Suppressor macrophage treated with lipopolysaccharide for 4 hours (primary cell): ENCODE data around the gene NCOA6.
"Not testable (repeated sequence)": the region's sequence is repeated elsewhere in the genome, so short reads cannot be mapped to it uniquely, and the experiment has no call there.

Experiments
- DNase-seq: peaks from one replicate; pipeline ENCODE4 v3.0.0-alpha.2; 2020

The NCOA6 gene

DNA sequence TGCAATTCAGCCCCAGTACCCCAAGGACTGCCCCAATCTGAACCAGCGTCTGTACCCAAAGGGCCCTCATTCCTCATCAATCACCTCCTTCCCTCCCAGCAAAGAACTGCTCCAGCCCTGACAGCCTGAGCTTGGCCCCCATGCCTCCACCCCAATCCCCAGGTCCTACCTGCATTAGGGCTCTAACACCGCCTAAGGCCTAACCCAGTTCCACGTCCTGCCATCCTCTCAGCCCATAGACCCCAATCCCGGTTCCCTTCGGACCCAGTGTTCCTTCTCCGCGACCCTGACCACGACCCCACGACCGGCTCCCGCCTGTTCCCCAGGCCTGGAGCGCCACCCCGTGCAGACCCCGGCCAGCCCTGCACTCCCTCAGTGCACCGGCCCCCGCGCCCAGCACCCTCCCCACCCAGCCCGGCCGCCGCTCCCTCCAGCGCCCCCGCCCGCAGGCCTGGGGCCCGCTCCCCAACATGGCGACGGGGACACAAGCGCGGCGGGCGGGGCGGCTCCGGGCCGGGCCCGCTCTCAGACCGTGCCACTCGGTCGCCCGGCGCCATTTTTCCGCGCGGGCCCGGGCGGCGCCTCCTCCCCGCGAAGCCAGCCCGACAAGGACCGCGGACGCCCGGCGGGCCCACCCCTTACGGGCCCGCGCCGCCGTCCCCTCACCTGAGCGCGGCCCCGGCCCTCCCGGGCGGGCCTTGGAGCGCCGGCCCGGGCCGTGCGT lies 483 bp downstream of the NCOA6 start:
- DNase-seq = peak; percentile 67

DNA sequence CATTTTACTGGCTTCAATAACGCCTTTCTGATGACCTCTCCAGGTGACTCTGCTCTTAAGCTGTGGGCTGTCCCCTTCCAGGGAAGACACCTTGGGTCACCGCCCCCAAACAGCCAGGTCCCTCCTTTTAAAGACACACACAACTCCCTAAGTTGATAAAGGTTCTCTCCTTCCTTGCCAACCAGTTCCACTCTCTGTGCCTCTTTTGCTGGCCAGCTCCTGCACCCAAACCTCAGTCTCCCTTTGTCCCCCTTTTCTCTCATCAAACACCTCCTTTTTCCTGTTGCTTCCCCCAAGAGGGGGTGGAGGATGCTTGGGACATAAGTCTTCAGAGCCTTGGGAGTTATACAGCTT lies 1.0 kb downstream of the NCOA6 start:
- peak; percentile 48 for DNase-seq

DNA sequence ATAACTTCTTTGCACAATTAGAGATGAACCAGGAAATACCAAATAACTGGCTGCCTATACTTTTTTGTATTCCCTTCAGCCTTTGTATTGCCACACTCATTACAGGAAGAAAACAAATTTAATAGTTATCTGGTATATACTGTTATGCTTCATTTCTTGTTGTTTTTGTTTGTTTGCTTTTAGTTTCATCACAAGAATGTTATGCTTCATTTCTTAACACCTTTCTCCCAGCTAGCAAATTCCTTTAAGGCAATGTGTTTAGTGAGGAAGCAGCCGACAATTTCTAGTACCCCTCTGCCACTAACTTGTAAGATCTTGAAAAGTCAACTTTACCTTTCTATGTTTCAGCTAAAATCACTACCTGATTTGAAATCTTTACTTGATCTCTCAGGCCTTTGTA lies 1.4 kb downstream of the NCOA6 start:
- DNase-seq = no peak

DNA sequence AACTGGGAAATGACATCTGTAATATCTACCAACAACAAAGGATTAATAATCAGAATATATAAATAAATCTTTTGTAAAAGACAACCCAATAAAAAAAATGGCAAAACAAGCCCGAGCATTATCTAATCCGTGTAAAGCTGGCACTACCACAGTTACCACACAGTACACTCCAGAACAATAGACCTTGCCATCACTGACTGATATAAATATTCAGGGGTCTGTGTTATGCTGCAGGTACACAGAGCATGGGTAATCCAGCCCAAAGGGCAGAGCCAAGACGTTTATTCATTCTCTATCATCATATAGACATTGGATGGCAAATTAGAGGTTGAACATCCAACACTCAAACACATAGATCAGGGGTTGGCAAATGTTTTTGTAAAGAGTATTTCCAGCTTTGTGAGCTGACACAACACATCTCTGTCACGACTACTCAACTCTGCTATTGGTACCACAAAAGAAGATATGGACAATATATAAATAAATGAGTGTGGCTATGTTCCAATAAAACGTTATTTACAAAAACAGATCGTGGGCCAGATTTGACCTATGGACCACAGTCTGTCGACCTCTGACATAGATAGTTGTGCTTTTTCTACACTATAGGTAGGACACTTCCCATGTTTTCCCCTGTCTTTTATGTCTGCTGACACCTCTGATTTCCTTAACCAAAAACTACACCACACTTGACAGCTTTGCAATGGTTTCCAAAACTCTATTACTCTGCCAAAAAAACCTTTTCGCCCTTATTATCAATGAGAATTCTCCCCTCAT lies 4.5 kb downstream of the NCOA6 start:
- no peak for DNase-seq

DNA sequence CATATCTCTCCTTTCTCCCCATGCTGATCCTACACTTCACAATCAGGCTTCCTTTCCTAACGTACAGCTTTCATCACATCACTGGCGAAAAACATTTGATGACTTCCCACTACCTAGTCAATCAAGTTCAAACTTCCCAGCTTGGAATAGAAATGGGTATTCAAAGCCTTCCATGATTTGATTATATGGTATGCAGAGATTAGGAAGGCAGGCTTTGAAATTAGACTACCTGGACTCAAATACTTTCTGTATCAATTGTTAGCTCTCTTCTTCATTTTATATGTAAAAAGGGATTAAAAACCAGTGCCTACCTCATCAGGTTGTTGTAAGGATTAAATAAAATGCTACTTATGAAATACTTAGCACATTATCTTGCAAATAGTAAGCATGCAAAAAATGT lies 7.7 kb downstream of the NCOA6 start:
- DNase-seq = no peak

DNA sequence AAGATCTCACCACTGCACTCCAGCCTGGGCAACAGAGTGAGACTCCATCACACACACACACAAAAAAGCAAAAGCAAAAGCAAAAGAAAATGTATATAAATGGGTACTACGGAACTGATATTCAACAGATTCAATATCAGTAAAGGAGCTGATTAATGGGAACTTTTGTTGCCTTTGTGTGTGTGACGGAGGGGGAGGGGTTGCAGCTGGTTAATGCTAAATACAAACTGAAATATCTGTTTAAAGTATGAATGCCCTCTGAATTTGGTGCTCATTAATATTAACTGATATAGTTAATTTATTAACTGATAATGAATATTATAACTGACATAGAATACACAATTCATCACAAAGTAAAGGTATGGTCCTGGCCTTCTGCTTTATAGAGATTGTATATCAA lies 8.4 kb downstream of the NCOA6 start:
- no peak for DNase-seq

DNA sequence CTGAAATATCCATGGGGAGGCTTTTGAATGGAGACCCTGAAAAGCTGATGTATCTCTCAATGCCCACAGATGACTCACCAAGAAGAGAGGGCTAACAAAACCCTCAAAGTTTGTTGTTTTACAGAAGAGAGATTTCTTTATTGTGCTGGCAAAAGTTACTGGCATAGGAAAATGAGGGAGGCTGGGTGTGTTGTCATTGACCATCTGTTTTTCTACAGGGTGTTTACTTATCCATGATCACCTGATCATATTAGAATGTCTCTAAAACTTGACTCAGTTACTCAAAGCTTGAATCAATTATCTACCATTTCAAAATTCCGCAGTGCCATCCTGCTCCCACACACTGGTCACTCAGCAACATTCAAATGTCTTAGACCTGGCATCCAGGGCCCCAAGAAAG lies 9.8 kb downstream of the NCOA6 start:
- no peak for DNase-seq

DNA sequence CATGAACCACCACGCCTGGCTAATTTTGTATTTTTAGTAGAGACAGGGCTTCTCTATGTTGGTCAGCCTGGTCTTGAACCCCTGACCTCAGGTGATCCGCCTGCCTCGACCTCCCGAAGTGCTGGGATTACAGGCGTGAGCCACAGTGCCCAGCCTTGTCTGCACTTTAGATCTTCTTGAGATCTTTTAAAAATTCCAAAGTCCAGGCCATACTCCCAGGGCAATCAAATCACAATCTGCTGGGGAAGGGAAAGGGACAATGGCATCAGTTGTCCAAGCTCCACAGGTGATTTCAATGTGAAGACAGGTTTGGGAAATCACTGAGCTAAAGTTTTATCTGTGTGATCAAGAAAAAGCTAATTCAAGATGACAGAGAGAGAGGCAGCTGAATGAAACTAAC lies 16.9 kb downstream of the NCOA6 start:
- no peak for DNase-seq

DNA sequence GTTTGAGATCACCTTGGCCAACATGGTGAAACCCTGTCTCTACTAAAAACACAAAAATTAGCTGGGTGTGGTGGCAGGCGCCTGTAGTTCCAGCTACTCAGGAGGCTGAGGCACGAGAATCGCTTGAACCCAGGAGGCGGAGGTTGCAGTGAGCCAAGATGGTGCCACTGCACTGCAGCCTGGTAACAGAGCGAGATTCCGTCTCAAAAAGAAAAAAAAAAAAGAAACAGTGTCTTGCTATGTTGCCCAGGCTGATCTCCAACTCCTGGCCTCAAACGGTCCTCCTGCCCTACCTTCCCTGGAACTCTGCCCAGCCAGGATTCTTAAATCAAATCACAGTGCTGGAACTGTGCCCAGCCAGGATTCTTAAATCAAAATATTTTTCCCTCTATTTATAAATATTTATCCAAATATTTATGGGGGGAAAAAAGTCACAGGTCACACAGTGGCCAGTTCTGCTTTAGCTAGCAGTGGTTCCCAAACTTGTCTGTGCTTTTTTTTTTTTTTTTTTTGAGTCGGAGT lies 17.4 kb downstream of the NCOA6 start:
- DNase-seq = not testable (repeated sequence)

DNA sequence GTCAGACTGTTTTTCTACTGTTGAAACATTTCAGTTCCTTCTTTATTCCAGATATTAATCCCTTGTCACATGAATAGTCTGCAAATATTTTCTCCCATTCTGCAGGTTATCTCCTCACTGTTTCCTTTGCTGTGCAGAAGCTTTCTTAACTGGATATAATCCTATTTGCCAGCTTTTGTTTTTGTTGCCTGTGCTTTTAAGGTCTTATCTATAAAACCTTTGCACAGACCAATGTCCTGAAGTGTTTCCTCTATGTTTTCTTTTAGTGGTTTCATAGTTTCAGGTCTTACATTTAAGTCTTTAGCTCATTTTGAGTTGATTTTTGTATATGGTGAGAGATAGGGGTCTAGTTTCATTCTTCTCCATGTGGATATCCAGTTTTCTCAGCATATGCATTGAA lies 19.2 kb downstream of the NCOA6 start:
- no peak for DNase-seq

DNA sequence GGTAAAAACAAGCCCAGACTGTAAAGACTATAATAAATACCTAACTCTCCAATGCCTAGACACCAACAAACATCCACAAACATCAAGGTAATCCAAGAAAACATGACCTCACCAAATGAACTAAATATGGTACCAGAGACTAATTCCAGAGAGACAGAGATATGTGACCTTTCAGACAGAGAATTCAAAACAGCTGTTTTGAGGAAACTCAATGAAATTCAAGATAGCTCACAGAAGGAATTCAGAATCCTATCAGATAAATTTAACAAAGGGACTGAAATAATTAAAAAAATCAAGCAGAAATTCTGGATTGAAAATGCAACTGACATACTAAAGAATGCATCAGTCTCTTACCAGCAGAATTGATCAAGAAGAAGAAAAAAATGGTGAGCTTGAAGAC lies 26.6 kb downstream of the NCOA6 start:
- DNase-seq = no peak

DNA sequence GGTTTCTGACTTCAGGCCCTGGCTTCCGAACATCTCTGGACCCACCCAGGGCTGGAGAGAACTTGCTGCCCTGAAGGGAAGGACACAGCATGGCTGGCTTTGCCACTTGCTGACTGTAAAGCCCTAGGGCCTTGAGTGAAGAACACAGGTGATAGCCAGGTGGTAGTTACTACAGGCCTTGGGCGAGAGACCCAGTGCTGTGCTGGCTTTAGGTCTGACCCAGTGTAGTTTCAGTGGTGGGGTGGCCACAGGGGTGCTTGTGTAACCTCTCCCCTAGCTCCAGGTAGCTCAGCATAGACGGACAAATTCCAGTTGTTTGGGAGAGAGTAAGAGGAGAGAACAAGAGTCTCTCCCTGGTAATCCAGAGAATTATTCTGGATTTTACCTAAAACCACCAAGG lies 27.1 kb downstream of the NCOA6 start:
- DNase-seq = no peak

DNA sequence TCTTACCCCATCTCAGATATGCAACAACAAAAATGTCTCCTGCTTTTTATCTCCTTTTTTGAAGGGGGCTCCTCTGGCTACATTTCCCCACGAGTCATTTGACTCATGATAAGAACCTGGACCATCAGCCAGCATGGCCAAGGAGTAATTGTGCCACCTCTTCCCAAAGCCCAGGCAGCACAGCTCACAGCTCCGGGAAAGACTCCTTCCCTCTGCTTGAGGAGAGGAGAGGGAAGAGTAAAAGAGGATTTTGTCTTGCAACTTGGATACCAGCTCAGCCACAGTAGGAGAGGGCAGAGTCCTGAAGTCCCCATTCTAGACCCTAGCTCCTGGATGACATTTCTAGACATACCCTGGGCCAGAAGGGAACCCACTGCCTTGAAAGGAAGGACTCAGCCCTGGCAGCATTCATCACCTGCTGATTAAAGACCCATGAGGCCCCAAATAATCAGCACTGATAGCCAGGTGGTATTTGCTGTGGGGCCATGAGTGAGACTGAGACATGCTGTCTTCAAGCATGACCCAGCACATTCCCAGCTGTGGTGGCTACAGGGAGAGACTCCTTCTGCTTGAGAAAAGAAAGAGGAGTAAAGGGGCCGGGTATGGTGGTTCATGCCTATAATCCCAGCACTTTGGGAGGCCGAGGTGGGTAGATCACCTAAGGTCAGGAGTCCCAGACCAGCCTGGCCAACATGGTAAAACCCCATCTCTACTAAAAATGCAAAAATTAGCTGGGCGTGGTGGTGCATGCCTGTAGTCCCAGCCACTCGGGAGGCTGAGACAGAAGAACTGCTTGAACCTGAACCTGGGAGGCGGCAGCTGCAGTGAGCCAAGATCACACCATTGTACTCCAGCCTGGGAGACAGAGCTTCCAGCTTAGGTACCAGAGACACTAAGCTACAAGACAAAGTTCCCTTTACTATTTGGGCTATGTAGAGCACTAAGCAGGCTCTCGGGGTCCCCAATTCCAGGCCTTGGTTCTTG lies 28.1 kb downstream of the NCOA6 start:
- DNase-seq = no peak

DNA sequence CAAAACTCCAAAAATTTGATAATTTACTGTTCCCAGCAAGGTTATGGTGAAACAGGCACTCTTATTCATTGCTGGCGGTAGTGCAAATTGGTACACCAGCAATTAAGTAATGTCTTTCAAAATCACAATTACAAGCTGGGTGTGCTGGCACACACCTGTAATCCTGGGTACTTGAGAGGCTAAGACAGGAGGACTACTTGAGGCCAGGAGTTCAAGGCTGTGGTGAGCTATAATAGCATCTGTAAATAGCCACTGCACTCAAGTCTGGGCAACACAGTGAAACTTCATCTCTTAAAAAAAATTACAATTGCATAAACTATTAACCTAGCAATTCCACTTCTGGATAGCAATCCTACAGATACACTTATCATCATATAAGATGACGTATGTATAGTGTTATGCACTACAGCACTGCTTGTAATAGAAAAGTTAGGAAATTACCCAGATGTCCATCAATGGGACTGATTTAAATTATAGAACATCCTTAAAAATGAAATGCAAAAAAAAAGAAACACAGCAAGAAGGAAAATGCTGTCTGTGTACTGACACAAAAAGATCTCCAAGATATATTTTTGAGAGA lies 31.4 kb downstream of the NCOA6 start:
- DNase-seq = no peak

DNA sequence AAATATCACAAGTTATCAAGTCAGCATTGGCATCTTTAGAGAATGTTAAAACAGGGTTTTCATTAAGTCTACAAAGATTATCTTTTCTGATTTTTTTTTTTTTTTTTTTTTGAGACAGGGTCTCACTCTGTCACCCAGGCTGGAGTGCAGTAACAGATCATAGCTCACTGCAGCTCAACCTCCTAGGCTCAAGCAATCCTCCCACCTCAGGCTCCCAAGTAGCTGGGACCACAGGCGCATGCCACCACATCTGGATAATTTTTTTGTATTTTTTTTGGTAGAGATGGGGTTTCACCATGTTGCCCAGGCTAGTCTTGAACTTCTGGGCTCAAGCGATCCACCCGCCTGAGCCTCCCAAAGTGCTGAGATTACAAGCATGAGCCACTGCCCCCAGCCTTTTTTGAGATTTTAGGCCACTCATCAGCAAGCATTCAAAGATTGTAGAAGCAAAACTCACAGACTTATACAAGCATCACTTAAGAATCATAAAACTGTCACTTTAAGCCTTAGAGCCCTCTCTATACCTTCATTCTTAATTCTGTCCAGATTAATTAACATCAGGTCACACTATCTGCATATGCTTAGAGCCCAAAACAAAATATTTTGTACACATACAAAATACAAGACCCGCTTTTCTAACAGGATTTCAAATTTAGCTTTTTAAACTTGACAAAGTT lies 32.6 kb downstream of the NCOA6 start:
- DNase-seq = no peak

DNA sequence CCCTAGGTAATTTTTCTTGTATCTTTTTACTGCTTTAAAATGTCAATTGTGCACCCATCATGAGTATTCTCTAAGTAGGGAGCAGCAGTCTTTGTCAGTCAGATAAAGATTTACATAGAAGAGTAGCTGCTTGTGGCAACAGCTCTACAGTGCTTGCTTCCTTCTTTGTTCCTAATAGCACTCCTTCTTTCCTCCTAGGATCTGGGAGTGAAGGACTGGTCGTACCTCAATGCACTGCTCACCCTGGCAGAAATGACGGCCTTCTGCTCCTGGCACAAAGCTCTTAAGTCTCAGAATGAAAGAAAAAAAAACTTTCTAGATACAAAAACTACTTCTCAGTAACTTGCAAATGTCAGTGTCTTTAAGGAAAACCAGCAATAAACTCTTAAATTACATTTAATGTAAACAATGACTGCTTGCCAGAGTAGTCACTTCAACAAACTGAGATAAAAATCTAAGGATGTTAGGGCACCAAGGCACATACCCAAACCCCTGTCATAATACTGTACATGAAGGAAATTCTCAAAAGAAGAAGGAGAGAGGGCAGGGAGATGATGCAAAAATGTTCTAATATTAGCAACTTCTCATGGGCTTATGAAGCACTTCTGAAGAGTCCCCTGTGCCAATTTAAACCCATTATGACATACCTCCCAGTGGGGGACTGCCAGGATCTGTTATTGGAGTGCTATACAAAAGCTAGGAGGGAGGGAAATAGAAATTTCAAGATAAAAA lies 34.0 kb downstream of the NCOA6 start:
- DNase-seq = peak; percentile 54

DNA sequence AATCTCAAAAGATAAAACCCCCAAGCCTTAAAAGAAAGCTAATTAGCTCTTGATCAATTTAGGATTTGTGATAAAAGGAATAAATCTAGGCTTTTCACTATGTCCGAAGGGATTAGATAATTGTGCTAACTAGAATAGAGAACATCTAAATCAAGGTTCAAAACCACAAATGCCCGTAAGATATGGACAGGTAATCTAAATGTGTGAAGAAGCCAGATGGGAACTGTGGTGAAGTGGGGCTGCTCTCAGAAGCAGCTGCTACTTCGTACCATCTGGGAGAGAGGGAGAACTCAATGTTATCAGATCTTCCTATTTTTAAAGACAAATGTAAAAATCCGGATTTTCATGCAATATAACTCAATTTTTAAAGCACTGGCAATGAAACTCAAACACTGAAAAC lies 44.2 kb downstream of the NCOA6 start:
- DNase-seq = no peak

DNA sequence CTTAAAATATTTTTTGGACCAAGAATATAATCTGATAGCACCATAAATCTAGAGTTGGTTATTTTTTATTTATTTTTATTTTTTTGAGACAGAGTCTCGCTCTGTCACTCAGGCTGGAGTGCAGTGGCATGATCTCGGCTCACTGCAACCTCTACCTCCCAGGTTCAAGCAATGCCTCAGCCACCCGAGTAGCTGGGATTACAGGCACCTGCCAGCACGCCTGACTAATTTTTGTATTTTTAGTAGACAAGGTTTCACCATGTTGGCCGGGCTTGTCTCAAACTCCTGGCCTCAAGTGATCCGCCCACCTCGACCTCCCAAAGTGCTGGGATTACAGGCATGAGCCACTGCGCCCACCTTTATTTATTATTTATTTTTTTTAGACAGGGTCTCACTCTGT lies 45.2 kb downstream of the NCOA6 start:
- not testable (repeated sequence) for DNase-seq

DNA sequence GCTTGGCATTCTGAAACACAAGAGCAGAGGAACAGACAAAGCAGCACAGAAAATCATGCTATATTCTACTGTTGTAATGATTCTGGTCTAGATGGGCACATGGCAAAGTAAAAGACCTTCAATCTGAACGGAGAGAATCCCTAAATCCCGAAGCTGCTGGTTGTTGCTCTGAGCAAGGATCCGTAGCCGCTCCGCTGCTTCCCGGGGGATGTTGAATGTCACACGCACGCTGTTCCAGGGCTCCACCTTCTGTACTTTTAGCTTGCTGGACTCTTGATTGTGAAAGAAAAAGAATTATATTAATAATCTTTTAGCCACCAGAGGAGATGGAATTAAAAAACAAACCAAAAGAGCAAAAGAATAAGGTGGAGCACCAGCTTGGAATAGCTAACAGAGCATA lies 49.3 kb downstream of the NCOA6 start:
- DNase-seq = no peak

DNA sequence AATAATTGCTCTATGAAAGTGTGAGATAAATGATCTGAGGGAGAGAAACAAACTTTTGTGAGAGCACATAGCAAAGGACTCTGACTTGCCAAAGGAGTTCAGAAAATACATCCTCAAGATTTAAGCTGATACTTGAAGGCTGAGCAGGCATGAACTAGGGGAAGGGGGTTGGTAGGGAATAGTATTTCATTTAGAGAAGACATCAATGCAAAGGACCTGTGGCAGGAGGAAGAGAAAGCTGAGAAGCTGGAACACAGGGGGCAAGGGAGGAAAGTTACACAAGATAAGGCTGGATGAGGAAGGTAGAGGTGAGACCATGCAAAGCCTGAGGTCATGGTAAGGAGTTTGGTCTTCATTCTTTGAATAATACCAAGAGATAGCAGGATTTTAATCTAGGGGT lies 50.6 kb downstream of the NCOA6 start:
- DNase-seq = no peak

DNA sequence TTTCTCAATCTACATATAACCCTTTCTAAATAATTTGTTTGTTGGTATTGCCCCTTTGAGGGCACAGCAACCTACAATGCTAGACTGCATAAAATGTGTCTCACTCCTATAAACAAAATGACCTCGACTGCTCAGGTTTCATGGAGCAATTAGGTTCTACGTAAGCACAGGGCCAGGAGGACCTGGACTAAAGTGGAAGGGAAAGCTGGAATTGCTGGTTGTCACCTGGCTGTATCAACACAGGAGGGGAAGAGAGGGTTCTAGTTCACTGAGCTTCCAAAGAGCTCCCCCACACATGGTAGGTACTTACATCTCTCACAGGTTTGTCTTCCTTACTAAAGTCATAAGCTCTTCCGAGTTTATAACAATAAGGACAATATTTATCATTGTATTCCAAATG lies 51.0 kb downstream of the NCOA6 start:
- DNase-seq = no peak

DNA sequence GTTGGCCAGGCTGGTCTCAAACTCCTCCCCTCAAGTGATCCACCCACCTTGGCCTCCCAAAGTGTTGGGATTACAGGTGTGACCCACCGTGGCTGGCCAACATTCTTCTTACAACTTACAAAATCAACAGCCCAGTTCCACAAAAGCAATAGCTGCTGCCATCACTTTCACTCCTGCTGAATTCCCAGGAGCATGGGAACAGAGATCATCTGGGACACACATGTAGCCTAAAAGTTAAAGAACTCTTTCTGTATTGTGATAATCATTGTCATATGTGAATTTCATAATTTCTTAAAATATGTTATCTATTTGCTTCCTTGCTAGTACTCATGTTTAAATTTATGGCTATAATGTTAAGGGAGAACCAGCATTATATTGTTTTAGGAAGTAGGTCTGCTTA lies 51.7 kb downstream of the NCOA6 start:
- no peak for DNase-seq
